DOHH2 (cell line): ENCODE measurements around the gene ATP5IF1.

Source experiments
- EZH2phosphoT487 ChIP-seq: fragments of 200-600 bp; sonication (generic); IDR thresholded peaks from 2 replicates; pipeline ENCODE4 v1.6.1; 2017; ENCODE audit warnings: borderline replicate concordance, mild to moderate bottlenecking, antibody characterized with exemption, low read length, moderate library complexity, mixed read lengths
- TF ChIP-seq, protein P1 (sequence below): fragments of 200-600 bp; sonication (generic); IDR thresholded peaks from one replicate; pipeline ENCODE4 v1.5.1; 2014; ENCODE audit warnings: antibody characterized with exemption, mild to moderate bottlenecking, low read depth, low read length; ENCODE audit not compliant: poor library complexity, severe bottlenecking

DNA sequence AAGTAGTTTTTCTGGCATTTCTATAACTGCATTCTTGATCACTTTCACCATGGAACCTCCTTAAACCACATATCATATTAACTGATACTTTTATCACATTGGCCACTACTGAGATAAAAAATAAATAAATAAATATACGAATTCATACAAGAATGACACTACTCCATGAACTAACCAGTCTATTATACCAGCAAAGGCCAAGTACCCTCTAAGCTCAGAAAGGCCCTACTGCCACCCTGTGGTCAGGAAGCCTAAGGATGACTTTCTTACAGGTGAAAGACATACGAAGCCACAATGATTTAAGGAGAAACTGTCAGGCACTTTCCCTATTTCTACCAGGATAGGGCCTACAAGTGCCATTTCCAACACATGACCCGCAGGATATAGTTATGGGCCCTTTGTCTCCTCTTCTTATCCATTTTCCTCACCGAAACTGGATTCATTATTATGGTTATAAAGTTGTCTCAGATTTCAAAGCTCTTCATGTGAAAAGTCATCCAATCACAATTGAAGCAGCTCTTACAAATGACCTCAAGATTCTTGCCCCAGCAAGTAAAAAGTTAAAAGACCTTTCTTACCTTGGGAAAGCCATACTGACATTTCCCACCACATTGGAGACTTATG, 27.0 kb upstream of the ATP5IF1 start:
- TF ChIP-seq, protein P1, sequence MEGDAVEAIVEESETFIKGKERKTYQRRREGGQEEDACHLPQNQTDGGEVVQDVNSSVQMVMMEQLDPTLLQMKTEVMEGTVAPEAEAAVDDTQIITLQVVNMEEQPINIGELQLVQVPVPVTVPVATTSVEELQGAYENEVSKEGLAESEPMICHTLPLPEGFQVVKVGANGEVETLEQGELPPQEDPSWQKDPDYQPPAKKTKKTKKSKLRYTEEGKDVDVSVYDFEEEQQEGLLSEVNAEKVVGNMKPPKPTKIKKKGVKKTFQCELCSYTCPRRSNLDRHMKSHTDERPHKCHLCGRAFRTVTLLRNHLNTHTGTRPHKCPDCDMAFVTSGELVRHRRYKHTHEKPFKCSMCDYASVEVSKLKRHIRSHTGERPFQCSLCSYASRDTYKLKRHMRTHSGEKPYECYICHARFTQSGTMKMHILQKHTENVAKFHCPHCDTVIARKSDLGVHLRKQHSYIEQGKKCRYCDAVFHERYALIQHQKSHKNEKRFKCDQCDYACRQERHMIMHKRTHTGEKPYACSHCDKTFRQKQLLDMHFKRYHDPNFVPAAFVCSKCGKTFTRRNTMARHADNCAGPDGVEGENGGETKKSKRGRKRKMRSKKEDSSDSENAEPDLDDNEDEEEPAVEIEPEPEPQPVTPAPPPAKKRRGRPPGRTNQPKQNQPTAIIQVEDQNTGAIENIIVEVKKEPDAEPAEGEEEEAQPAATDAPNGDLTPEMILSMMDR: peak; percentile 73
- TF ChIP-seq EZH2phosphoT487: no peak
